ENCODE results near the gene BTD. TPM values are rescaled to one million over a fixed set of nuclear protein-coding genes. Genes with fewer than 3 reads are reported as not detected.

BTD gene
- total RNA-seq, 1 donor from 2014 or later: 15.3 TPM

Other genes starting within 250 kb of the BTD start
- gene METTL6, start 174.2 kb upstream of the BTD start, total RNA-seq: 26.1 and 31.6 TPM in 2 replicates
- 33.1 and 35.8 TPM in 2 replicates for gene EAF1, start 174.1 kb upstream of the BTD start, total RNA-seq
- gene COLQ, start 80.0 kb upstream of the BTD start, total RNA-seq: 0.13 and 0.41 TPM in 2 replicates
- gene HACL1, start 176 bp upstream of the BTD start, total RNA-seq: 19.8 and 24.9 TPM in 2 replicates
- 27.4 and 28.4 TPM in 2 replicates for gene ANKRD28, start 196.2 kb downstream of the BTD start, total RNA-seq